ENCODE data around the gene CPAMD8. TPM values are rescaled to one million over a fixed set of nuclear protein-coding genes. Genes with fewer than 3 reads are reported as not detected.

CPAMD8 gene
- total and polyA plus RNA-seq, 9 of the 15 experiments (the other 6 are each of a cell fraction or from before 2014, with no cell fraction given): 0.20 to 2.1 (median 1.3) TPM

DNA sequence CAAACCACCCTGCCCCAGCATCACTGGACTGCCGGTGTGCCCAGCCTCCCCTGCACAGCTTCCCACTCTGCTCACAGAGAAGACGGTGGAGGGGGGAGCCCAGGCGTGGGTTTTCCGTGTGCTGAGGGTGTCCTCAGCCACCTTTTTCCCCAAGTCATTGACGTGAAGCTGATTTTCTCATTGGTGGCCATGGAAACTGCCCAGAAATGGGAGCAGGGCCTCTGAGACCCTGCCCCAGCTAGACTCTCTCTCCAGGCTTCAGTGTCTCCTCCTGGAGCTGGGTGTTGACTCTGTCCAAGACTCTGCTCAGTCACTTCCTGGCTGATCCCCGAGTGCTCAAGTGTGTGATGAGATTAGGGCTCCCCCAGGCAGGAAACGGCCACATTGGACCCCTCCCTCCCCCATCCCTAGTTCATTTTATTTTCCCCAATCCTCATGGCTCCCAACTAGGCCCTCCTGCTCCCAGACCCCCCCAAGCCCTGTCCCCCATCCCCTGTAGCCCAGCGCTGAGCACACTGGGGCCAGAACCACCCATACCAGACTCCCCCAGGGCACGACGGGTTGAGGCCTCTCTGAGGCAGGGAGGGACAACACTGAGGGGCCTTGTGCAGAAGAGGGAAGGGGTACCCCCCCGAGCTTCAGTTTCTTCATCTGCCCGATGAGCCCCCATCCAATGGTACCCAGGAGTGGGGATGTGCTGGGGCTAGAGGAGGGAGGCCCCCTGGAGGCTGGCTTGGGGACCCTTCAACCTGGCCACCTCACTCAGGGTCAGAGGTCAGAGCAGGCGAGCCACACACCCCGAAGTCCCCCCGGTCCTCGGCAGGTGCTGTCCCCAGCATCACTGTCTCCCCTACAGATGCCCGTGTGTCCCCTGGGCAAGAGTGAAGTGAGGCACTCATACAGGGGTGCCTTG lies 139.0 kb downstream of the CPAMD8 start (continued):
- TF ChIP-seq, protein P1, sequence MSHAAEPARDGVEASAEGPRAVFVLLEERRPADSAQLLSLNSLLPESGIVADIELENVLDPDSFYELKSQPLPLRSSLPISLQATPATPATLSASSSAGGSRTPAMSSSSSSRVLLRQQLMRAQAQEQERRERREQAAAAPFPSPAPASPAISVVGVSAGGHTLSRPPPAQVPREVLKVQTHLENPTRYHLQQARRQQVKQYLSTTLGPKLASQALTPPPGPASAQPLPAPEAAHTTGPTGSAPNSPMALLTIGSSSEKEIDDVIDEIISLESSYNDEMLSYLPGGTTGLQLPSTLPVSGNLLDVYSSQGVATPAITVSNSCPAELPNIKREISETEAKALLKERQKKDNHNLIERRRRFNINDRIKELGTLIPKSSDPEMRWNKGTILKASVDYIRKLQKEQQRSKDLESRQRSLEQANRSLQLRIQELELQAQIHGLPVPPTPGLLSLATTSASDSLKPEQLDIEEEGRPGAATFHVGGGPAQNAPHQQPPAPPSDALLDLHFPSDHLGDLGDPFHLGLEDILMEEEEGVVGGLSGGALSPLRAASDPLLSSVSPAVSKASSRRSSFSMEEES (CRISPR knock-in tag; IDR thresholded peaks at IDR 0.05): no peak
- TF ChIP-seq POLR3A (IDR thresholded peaks at IDR 0.05; ENCODE audit: borderline replicate concordance, extremely low read depth, insufficient read depth, insufficient read length) (no peak), GTF2A2 (tag; IDR thresholded peaks at IDR 0.05) (no peak), ETS2 (tag; IDR thresholded peaks at IDR 0.05; ENCODE audit: borderline replicate concordance, poor library complexity, severe bottlenecking) (no peak), SREBF2 (CRISPR knock-in tag; IDR thresholded peaks at IDR 0.05) (no peak), KDM4B (IDR thresholded peaks at IDR 0.05; ENCODE audit: borderline replicate concordance in 2 of 2, low read depth in 1 of 2) (no peak), TSC22D4 (tag; IDR thresholded peaks at IDR 0.05) (no peak), HEY1 (CRISPR knock-in tag; IDR thresholded peaks at IDR 0.05; ENCODE audit: borderline replicate concordance) (no peak), HNRNPH1 (optimal IDR thresholded peaks at IDR 0.05; ENCODE audit: low read depth, low read length) (no peak), BRD4 (IDR thresholded peaks at IDR 0.05) (no peak), ZNF444 (CRISPR knock-in tag; IDR thresholded peaks at IDR 0.05) (no peak), ZSCAN29 (IDR thresholded peaks at IDR 0.05) (no peak), DDX20 (tag; IDR thresholded peaks at IDR 0.05; ENCODE audit: low read depth) (no peak), ZNF311 (CRISPR knock-in tag; IDR thresholded peaks at IDR 0.05) (peak; percentile 78; the same call in 1 of the 2 replicates), KLF16 (IDR thresholded peaks at IDR 0.05) (no peak), ZNF282 (CRISPR knock-in tag; IDR thresholded peaks at IDR 0.05) (no peak), ARNT (IDR thresholded peaks at IDR 0.05) (no peak), POLR2AphosphoS2 (IDR thresholded peaks at IDR 0.05; ENCODE audit: low read length) (no peak), BRD9 (IDR thresholded peaks at IDR 0.05; ENCODE audit: low read depth, partially characterized antibody) (peak; percentile 70), ZNF408 (CRISPR knock-in tag; IDR thresholded peaks at IDR 0.05; ENCODE audit: low read depth) (no peak), NR3C1 (CRISPR knock-in tag; IDR thresholded peaks at IDR 0.05) (no peak), NFATC3 (IDR thresholded peaks at IDR 0.05) (no peak), SMAD1 (IDR thresholded peaks at IDR 0.05; ENCODE audit: low read depth, low read length, partially characterized antibody) (no peak), ELF2 (CRISPR knock-in tag; IDR thresholded peaks at IDR 0.05) (no peak), HMGN3 (IDR thresholded peaks at IDR 0.05; ENCODE audit: borderline replicate concordance, extremely low read depth, insufficient read length, low read depth, low read length) (no peak), ZEB2 (IDR thresholded peaks at IDR 0.05) (no peak), NCOA2 (IDR thresholded peaks at IDR 0.05; ENCODE audit: partially characterized antibody in 2 of 2) (no peak)
- TF ChIP-seq, protein P2, sequence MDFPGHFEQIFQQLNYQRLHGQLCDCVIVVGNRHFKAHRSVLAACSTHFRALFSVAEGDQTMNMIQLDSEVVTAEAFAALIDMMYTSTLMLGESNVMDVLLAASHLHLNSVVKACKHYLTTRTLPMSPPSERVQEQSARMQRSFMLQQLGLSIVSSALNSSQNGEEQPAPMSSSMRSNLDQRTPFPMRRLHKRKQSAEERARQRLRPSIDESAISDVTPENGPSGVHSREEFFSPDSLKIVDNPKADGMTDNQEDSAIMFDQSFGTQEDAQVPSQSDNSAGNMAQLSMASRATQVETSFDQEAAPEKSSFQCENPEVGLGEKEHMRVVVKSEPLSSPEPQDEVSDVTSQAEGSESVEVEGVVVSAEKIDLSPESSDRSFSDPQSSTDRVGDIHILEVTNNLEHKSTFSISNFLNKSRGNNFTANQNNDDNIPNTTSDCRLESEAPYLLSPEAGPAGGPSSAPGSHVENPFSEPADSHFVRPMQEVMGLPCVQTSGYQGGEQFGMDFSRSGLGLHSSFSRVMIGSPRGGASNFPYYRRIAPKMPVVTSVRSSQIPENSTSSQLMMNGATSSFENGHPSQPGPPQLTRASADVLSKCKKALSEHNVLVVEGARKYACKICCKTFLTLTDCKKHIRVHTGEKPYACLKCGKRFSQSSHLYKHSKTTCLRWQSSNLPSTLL (IDR thresholded peaks at IDR 0.05): no peak
